Caco-2 (cell line): ENCODE measurements around the gene FUCA1. TPM values are rescaled to one million over a fixed set of nuclear protein-coding genes. Genes with fewer than 3 reads are reported as not detected.

Source experiments
- BruUV-seq: library from RNA; stranded (reverse); fragments of 400-500 nt; replicated peaks from 2 replicates; lab custom pipeline; 2021; lab: Mats Ljungman, UMichigan
- CTCF ChIA-PET: fragments of 300-600 bp; sonication (Branson Sonifier 250); formaldehyde crosslinking; loops from one replicate; lab custom pipeline; 2022; ENCODE audit warnings: antibody characterized with exemption; lab: Charles Lee
- POLR2A ChIA-PET: fragments of 300-600 bp; sonication (Branson Sonifier 250); formaldehyde crosslinking; loops from one replicate; lab custom pipeline; 2022; ENCODE audit warnings: antibody characterized with exemption; lab: Charles Lee
- DNase-seq, 2 experiments: peaks; one replicate each; pipeline versions ENCODE4 v3.0.0 to v3.0.0-alpha.2; 2020 to 2022
- H3K27me3 ChIP-seq: replicated peaks from 2 replicates; pipeline ENCODE4 v1.6.0; 2011; ENCODE audit warnings: low read length; ENCODE audit not compliant: control insufficient read depth, insufficient read depth
- H3K36me3 ChIP-seq: 2 replicates; pipeline ENCODE4 v1.5.1; 2011; ENCODE audit warnings: low read length; ENCODE audit not compliant: control insufficient read depth, insufficient read depth
- H3K4me1 ChIP-seq: fragments of 250-450 bp; sonication (Bioruptor Pico); 2 replicates; pipeline ENCODE4 v1.5.1; 2020; ENCODE audit warnings: mild to moderate bottlenecking
- H3K4me3 ChIP-seq: 2 replicates; pipeline ENCODE4 v1.5.1; 2011; ENCODE audit warnings: low read depth, mild to moderate bottlenecking, control low read depth, low read length
- H3K9me3 ChIP-seq: fragments of 250-450 bp; sonication (Bioruptor Pico); 2 replicates; pipeline ENCODE4 v1.5.1; 2020; ENCODE audit warnings: mild to moderate bottlenecking, moderate library complexity
- H3K27ac Mint-ChIP-seq: one replicate; pipeline ENCODE4 v1.8.0; 2022; ENCODE audit warnings: mixed read lengths; ENCODE audit not compliant: unreplicated experiment
- H3K27me3 Mint-ChIP-seq: one replicate; pipeline ENCODE4 v1.8.0; 2022; ENCODE audit warnings: mixed read lengths; ENCODE audit not compliant: insufficient read depth, unreplicated experiment
- H3K36me3 Mint-ChIP-seq: one replicate; pipeline ENCODE4 v1.8.0; 2022; ENCODE audit warnings: mild to moderate bottlenecking, mixed read lengths; ENCODE audit not compliant: insufficient read depth, unreplicated experiment
- H3K4me1 Mint-ChIP-seq: one replicate; pipeline ENCODE4 v1.8.0; 2022; ENCODE audit warnings: low read depth, mixed read lengths; ENCODE audit not compliant: unreplicated experiment
- H3K4me3 Mint-ChIP-seq: one replicate; pipeline ENCODE4 v1.8.0; 2022; ENCODE audit warnings: mild to moderate bottlenecking, moderate library complexity, mixed read lengths; ENCODE audit not compliant: unreplicated experiment
- H3K9me3 Mint-ChIP-seq: one replicate; pipeline ENCODE4 v1.8.0; 2022; ENCODE audit warnings: mixed read lengths; ENCODE audit not compliant: unreplicated experiment
- intact Hi-C: fragments of 100-400 bp; cut with micrococcal nuclease; formaldehyde crosslinking; loops from one replicate; pipeline ENCODE4 v1.10.0; 2022; ENCODE audit not compliant: unreplicated experiment
- total RNA-seq: library from RNA; stranded (reverse); gene quantifications from 2 replicates; pipeline ENCODE4 v1.2.3, GENCODE V29; 2022
- TF ChIP-seq, protein P1 (sequence below), 2 experiments: fragments of 200-600 bp in 1 of 2; IDR thresholded peaks; 1 replicate in 1 of 2; 2 replicates in 1 of 2; pipeline versions ENCODE4 v1.5.1 to v1.8.0; 2011 to 2022; ENCODE audit warnings: antibody characterized with exemption in 1 of 2, control low read depth in 1 of 2, inconsistent platforms in 1 of 2, low read depth in 1 of 2, low read length in 1 of 2, mild to moderate bottlenecking in 1 of 2, moderate library complexity in 1 of 2; ENCODE audit not compliant: insufficient read depth in 1 of 2, severe bottlenecking in 1 of 2, unreplicated experiment in 1 of 2

Gene FUCA1
- total RNA-seq, 1 experiment from 2014 or later = 25.5 TPM

DNA sequence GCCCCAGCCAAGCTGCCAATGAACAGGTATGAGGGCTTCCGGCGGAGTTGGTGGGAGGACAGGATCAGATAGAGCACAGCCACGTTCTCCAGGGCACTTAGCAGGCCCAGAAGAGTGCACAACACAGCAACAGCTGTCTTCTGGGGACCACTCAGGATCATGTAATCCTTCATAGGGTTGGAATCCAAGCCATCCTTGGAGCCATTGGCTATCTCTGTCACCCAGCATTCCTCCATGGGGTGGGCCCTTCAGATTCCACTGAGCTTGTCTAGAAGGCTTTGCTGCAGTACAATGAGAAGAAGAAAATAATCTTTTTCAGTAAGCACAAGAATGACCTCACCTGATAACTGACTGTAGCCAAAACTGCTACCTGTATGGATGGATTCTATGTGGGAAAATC, 7.3 kb upstream of the FUCA1 start:
- Histone ChIP-seq H3K4me1 (0 out of 2 replicates have a peak, but pooled peaks cover 7% of the 10 kb centered on the region), H3K27me3 (no peaks in the 10 kb centered on the region), H3K36me3 (no peaks in the 10 kb centered on the region), H3K4me3 (no peak overlapping the region), H3K9me3 (peaks cover 10% of the 10 kb centered on the region)
- ChIA-PET CTCF (no interaction called here), POLR2A (no interaction called here)
- no peaks in the 10 kb centered on the region for H3K27me3 Mint-ChIP-seq
- no peak overlapping the region for H3K4me3 Mint-ChIP-seq
- no TSS peak for BruUV-seq
- no peaks in the 10 kb centered on the region for H3K4me1 Mint-ChIP-seq
- H3K9me3 Mint-ChIP-seq = peaks cover 19% of the 10 kb centered on the region
- TF ChIP-seq, protein P1, sequence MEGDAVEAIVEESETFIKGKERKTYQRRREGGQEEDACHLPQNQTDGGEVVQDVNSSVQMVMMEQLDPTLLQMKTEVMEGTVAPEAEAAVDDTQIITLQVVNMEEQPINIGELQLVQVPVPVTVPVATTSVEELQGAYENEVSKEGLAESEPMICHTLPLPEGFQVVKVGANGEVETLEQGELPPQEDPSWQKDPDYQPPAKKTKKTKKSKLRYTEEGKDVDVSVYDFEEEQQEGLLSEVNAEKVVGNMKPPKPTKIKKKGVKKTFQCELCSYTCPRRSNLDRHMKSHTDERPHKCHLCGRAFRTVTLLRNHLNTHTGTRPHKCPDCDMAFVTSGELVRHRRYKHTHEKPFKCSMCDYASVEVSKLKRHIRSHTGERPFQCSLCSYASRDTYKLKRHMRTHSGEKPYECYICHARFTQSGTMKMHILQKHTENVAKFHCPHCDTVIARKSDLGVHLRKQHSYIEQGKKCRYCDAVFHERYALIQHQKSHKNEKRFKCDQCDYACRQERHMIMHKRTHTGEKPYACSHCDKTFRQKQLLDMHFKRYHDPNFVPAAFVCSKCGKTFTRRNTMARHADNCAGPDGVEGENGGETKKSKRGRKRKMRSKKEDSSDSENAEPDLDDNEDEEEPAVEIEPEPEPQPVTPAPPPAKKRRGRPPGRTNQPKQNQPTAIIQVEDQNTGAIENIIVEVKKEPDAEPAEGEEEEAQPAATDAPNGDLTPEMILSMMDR (IDR thresholded peaks at IDR 0.05; ENCODE audit: insufficient read depth in 1 of 2, low read depth in 1 of 2, low read length in 1 of 2, severe bottlenecking in 1 of 2, unreplicated experiment in 1 of 2) = no peak
- intact Hi-C loops = no loop called here
- DNase-seq = peak in 1 of 2 experiments; percentile 12
- no peak overlapping the region for H3K27ac Mint-ChIP-seq
- H3K36me3 Mint-ChIP-seq = no peaks in the 10 kb centered on the region

DNA sequence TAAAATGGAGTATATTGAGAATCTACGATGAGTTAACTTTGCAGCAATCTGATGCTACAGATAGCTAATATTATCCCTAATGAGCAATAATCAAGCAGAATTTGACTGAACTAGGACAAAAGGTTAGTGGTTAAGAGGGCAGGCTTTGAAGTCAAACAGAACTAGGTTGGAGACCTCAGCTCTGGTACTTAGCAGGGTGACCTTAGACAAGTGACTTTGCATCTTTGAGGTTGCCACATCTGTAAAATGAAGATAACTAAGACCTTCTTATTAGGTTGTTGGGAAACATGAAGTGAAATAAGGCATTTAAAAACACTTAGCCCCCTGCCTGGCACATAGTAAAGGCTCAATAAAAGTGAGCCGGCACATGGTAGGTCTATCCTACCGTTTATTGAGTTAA, 4.3 kb upstream of the FUCA1 start:
- ChIA-PET CTCF (no interaction called here), POLR2A (no interaction called here)
- no TSS peak for BruUV-seq
- no peaks in the 10 kb centered on the region for H3K36me3 ChIP-seq
- H3K4me3 Mint-ChIP-seq = no peak overlapping the region
- H3K9me3 Mint-ChIP-seq = peaks cover under 1% of the 10 kb centered on the region
- H3K9me3 ChIP-seq = no peaks in the 10 kb centered on the region
- no peak overlapping the region for H3K27ac Mint-ChIP-seq
- peaks cover 8% of the 10 kb centered on the region for H3K4me1 Mint-ChIP-seq
- no peaks in the 10 kb centered on the region for H3K27me3 ChIP-seq
- H3K4me3 ChIP-seq = no peak overlapping the region
- TF ChIP-seq, protein P1 (IDR thresholded peaks at IDR 0.05; ENCODE audit: insufficient read depth in 1 of 2, low read depth in 1 of 2, low read length in 1 of 2, severe bottlenecking in 1 of 2, unreplicated experiment in 1 of 2) = no peak
- no peak for DNase-seq
- intact Hi-C loops = no loop called here
- 0 out of 2 replicates have a peak, but pooled peaks cover 8% of the 10 kb centered on the region for H3K4me1 ChIP-seq
- no peaks in the 10 kb centered on the region for H3K27me3 Mint-ChIP-seq
- H3K36me3 Mint-ChIP-seq = peaks cover 6% of the 10 kb centered on the region

DNA sequence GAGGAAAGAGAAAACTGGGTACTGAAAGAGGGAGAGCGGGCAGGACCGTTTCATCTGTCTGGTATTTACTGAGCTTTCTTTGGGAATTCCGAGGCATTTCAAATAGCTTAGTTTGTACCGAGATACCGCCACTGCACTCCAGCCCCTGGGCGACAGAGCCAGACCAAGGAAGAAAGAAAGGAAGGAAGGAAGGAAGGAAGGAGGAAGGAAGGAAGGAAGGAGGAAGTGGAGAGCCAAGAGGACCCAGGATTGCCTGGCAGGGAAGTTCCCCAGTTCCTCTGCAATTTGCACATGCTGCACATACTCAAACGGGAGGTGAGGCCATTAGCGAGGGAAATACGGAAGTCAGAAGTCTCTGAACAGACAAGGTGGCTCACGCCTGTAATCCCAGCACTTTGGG, 961 bp upstream of the FUCA1 start:
- H3K9me3 ChIP-seq = no peaks in the 10 kb centered on the region
- peak overlapping the region; percentile 81 for H3K27ac Mint-ChIP-seq
- intact Hi-C loops = loop anchor here (2.0 to 5.0 kb wide), 2 partner anchors 48 to 92 kb away; partner anchors contain the start of gene PITHD1

More for the DNA sequence above, 961 bp upstream of the FUCA1 start:
- no peaks in the 10 kb centered on the region for H3K36me3 ChIP-seq
- no peaks in the 10 kb centered on the region for H3K9me3 Mint-ChIP-seq
- H3K4me1 Mint-ChIP-seq = peaks cover 8% of the 10 kb centered on the region
- 0 out of 2 replicates have a peak, but pooled peaks cover 3% of the 10 kb centered on the region for H3K4me1 ChIP-seq
- ChIA-PET POLR2A (no interaction called here), CTCF (interaction anchor here (0.7 to 1.5 kb wide), 4 partner anchors 48 to 1896 kb away, joined by 3 to 6 read pairs (median 5); no protein-coding TSS in a partner anchor)
- peak overlapping the region; percentile 82 for H3K4me3 Mint-ChIP-seq
- BruUV-seq = no TSS peak
- H3K27me3 ChIP-seq = no peaks in the 10 kb centered on the region
- peaks cover 10% of the 10 kb centered on the region for H3K36me3 Mint-ChIP-seq
- TF ChIP-seq, protein P1 (IDR thresholded peaks at IDR 0.05; ENCODE audit: insufficient read depth in 1 of 2, low read depth in 1 of 2, low read length in 1 of 2, severe bottlenecking in 1 of 2, unreplicated experiment in 1 of 2) = no peak
- DNase-seq = no peak
- peak overlapping the region; percentile 56 for H3K4me3 ChIP-seq
- H3K27me3 Mint-ChIP-seq = no peaks in the 10 kb centered on the region
